Measurements from ENCODE around the gene DGKG.

GRCh38 chr3:186236357-186237020 lies 125.5 kb downstream of the DGKG start:
- TF ChIP-seq CTCF (IDR thresholded peaks at IDR 0.05) = no peak
- TF ChIP-seq POLR2A (IDR thresholded peaks at IDR 0.05) = no peak

Measured in breast epithelium (tissue), 3 donors.